Activated T-helper 1 cell treated with anti-CD3 and anti-CD28 coated beads, Interleukin-2, amount 50 U/mL, for 16 hours (primary cell): Measurements from ENCODE around the gene GLI1.
"Not testable (repeated sequence)": the region's sequence is repeated elsewhere in the genome, so short reads cannot be mapped to it uniquely, and the experiment has no call there.

Experiments used
- DNase-seq, 2 donors: peaks; one replicate each; pipeline ENCODE4 v3.0.0-alpha.2; 2020; ENCODE audit warnings: low read depth in 1 of 2, low spot score in 1 of 2

The GLI1 gene

GRCh38 chr12:57475271-57476161 is 15.9 kb downstream of the GLI1 start:
- no peak for DNase-seq

- peak in 1 of 2 donors; percentile 56 for DNase-seq
Measured at GRCh38 chr12:57476162-57476992, 16.8 kb downstream of the GLI1 start.

- DNase-seq = no peak
Measured at GRCh38 chr12:57476993-57477709, 17.6 kb downstream of the GLI1 start.

- DNase-seq = no peak
Measured at GRCh38 chr12:57477710-57478681, 18.4 kb downstream of the GLI1 start.

GRCh38 chr12:57479043-57479375 is 19.4 kb downstream of the GLI1 start:
- no peak for DNase-seq

- no peak for DNase-seq
Measured at GRCh38 chr12:57479376-57480115, 20.0 kb downstream of the GLI1 start, which contains the start of gene ARHGAP9. Gene ARHGAP9, minus strand, starts transcription at chr12:57479866. Its CDS starts 460 bp downstream, at chr12:57479406.

- no peak for DNase-seq
Measured at GRCh38 chr12:57481671-57482070, 22.1 kb downstream of the GLI1 start.

- no peak for DNase-seq
Measured at GRCh38 chr12:57483466-57483865, 23.9 kb downstream of the GLI1 start.

GRCh38 chr12:57485695-57486094 is 26.1 kb downstream of the GLI1 start:
- DNase-seq = no peak

- no peak for DNase-seq
Measured at GRCh38 chr12:57487055-57487596, 27.5 kb downstream of the GLI1 start.

GRCh38 chr12:57487597-57488401 is 28.2 kb downstream of the GLI1 start, which contains the start of gene MARS1:
Gene MARS1, plus strand, starts transcription at chr12:57488068. Its CDS starts 23 bp downstream, at chr12:57488091.
- peak; percentile 79 to 89 for DNase-seq

GRCh38 chr12:57488402-57489156 is 29.0 kb downstream of the GLI1 start:
- no peak for DNase-seq

- no peak for DNase-seq
Measured at GRCh38 chr12:57489157-57489641, 29.6 kb downstream of the GLI1 start.

- no peak for DNase-seq
Measured at GRCh38 chr12:57490126-57490525, 30.5 kb downstream of the GLI1 start.

- DNase-seq = no peak
Measured at GRCh38 chr12:57491393-57492280, 32.1 kb downstream of the GLI1 start.

- DNase-seq = not testable (repeated sequence)
Measured at GRCh38 chr12:57495051-57495701, 35.6 kb downstream of the GLI1 start.
